Measurements from ENCODE around the gene EXOC3L1.

Gene EXOC3L1

DNA sequence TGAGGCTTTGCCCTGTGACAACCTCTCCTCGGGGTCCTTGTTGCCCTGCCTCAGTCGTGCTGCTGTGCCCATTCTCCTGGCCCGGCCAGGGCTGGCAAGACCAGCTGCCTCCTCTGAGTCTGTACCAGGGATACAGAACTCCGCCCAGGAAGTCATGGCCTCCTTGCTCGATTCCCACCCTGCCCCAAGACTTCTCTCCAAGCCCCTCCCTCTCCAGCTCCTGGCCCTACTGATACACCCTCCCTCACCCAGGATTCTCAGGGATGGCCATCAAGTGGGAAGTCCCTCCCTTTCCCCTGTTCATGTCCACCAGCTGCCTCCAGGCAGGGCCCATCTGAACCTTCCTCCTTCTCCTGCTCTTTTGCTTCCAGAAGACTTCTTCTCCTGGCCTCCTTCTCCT is 25.8 kb upstream of the EXOC3L1 start:
- DNase-seq (ENCODE audit: low read depth in 2 of 2), result no peak

DNA sequence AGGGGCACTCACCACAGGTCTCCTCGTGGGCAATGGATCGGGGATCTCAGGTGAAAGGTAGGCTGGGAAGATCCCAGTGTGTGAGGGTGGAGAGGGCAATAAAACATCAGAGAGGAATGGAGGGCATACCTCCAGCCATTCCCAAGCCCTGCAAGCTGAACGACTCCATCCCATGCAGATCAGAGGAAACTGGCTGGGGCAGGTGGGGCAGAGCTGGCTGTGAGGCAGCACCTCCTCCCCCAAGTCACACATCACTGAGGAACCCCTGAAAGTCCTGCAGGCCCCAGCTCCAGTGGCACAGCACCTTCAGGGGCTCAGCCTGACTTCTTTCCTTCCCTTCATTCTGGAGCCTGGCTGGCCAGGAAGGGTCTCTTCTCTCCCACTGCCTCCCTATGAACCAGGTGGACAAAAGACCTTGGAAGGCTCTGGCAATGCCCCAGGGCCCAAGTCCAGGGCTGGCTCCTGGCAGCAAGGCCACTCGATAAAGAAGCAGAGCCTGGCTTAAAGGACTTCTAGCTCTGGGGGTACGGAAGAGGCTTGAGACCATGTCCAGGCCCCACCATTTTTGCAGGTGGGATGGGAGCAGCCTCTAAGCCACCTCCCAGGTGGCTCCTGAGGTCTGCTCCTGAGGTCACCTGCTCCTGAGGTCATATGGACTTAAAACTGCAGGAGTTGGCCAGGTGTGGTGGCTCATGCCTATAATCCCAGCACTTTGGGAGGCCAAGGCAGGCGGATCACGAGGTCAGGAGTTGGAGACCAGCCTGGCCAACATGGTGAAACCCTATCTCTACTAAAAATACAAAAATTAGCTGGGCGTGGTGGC is 23.5 kb upstream of the EXOC3L1 start:
- no peak for DNase-seq (ENCODE audit: low read depth in 2 of 2)

DNA sequence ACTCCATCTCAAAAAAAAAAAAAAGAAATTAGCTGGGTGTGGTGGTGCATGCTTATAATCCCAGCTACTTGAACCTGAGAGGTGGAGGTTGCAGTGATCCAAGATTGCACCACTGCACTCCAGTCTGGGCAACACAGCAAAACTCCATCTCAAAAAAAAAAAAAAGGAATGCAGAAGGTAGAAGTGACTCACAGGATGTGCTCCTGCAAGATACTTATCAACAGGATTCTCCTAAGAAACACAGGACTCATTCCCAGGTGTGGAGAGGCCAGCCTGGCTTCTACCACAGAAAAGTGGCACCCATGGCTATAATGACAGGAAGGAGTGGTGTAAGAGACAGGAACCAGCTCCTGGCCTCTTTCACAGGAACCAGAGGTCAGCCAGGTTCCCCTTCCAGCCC is 22.8 kb upstream of the EXOC3L1 start:
- DNase-seq (ENCODE audit: low read depth in 2 of 2), result no peak

DNA sequence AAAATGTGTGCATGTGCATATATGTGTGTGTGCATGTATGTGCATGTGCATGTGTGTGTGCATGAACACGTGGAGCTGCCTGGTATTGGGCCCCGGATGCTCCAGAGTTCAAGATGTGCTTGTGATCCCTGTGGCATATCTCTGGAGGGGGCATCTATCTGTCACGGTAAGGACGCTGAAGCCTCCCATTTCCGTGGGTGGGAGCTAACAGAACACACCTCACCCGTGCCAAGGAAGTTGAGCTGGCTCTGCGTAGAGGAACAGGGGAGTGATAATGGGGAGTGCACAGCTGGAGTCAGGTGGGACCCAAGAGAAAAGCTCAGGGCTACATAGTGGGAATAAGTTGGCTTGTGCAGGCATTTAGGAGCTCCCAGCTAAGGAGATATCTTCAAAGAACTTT is 21.7 kb upstream of the EXOC3L1 start:
- no peak for DNase-seq (ENCODE audit: low read depth in 2 of 2)

DNA sequence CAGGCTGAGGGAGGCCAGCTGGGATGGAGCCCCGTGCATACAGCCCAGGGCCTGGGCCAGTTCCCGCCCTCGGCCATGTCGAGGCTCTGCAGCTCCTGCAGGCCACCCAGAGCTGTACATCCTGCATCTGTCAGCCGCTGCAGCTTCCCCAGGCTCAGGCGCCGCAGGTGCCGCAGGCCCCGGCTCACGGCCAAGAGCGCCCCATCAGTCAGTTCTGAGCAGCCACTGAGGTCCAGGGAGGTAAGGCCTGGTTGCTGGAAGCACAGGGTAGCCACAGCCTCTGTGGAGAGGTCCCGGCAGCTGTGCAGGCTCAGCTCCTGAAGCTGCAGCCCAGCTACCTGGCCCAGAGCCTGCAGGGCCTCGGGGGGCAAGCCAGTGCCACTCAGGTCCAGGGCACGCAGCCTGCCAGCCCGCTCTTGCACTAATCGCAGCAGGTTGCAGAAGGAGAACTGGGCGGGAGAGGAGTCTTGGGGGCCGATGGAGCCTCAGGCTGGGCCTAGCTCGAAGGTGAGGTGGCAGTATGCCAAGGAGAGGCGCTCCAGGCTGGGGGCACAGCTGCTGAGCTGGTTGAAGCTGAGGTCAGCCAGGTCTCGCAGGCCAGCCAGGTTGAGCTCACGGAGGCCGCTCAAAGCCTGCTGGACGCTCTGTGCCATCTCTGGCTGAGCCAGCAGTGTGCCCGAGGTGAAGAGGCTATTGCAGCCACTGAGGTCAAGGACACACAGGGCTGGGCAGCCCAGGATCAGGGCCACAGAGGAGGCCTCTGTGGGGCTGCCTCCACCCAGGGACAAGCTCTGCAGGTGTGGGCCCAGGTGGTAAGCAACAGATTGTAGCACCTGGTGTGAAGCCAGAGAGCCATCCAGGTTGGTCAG is 20.4 kb upstream of the EXOC3L1 start:
- DNase-seq (ENCODE audit: low read depth in 2 of 2), result no peak

DNA sequence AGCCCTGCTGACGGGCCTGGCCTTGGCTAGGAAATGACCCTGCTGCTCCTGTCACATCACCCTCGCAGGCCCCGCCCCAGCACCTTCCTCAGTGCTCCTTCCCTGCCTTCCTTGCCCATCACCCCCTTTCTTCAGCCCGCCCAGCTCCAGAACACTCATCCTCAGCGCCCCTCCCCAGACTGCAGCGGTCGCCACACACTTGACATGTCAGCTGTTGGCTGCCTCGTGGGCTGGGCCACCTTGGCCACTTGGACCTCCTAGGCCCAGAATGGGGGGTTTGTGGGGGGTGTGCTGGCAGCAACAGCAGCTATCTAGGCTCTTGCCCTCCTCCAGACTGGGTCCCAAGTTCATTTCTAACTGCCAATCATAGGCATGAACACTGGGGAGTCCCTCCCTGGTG is 19.6 kb upstream of the EXOC3L1 start:
- DNase-seq (ENCODE audit: low read depth in 2 of 2), result no peak

DNA sequence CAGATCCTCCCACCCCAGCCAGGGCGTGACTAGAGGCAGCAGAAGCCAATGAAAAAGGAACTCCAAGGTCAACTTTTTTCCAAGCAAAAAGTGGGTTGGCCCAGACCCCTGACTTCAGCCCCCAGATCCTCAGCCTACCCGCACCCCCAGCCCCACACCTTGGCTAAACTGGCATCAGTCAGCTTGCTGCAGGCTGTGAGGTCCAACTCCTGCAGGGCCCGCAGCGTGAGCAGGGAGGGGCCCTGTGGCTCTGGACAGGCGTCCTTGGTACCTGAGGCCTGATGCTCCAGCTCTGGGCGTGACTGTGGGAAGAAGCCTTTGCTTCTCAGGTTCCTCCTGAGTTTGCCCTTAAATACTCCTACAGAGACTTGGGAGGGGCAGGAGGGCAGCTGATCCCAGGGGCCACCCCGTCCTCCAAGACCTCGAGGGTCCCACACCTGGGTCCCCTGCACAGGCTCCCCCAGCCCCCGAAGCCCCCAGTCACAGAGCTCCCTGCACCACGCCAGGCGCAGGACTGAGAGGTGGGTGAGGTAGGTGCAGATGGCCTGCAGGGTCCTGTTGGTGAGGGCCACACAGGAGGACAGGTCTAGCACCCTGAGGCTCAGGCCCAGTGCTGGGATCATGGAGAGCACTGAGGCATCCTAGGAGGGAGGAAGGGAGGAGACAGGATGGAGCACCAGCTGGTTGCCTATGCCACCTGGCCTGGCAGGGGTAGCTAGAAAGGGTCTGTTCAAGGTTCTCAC is 18.4 kb upstream of the EXOC3L1 start:
- DNase-seq (ENCODE audit: low read depth in 2 of 2), result no peak

DNA sequence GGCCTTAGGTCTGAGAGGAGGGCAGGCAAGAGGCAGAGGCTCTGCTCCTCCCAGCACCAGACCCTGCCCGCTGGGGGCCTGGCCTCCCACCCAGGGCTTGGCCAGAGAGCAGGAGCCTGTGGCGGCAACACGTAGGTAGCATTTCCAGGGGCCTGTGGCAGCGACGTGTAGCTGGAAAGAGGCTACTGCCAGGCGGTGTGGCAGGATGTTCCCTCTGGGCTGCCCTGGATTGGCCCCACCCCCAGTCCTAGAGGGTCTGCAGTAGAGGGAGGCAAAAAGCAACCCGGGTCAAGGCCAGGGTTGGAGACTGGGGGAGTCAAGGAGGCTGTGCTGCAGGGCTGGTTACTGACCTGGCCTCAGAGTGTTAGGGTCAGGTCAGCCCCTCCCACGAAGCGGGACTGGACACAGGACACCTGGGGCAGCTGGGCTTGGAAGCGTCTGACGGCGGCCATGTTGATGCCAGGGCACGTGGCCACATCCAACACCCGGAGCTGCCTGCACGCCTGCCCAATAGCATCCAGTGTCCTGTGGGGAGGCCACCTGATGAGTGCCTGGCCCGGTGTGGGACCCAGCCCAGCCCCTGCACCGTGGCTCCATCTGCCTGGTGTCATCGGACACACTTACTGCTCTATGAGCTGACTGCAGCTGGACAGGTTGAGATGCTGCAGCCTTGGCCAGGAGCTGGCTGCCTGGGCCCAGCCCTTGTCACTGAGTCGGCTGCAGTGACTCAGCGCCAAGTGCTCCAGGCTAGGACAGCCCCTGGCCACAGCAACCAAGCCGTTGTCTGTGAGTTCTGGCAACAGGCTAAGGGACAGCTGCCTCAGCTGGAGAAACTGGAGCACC is 17.5 kb upstream of the EXOC3L1 start:
- no peak for DNase-seq (ENCODE audit: low read depth in 2 of 2)

DNA sequence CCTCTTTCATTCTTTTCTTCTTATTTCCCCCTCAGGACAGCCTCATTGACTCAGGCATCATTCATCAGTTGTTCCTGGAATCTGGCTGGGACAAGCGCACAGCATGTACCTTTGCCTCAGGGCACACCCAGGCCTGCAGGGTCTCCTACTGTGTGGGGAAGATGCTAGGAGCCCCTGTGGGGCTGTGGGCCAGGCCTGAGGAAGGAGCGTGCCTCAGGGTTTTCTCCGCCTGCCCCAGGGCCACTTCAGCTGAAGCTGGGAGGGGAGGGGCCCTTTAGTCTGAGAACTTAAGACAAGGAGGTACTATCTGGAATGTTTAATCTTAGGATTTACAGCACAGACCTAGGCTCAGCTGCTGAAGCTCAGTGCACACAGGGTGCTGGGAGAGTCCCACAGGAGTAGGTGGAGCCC is 16.9 kb upstream of the EXOC3L1 start:
- DNase-seq (ENCODE audit: low read depth in 2 of 2), result no peak

DNA sequence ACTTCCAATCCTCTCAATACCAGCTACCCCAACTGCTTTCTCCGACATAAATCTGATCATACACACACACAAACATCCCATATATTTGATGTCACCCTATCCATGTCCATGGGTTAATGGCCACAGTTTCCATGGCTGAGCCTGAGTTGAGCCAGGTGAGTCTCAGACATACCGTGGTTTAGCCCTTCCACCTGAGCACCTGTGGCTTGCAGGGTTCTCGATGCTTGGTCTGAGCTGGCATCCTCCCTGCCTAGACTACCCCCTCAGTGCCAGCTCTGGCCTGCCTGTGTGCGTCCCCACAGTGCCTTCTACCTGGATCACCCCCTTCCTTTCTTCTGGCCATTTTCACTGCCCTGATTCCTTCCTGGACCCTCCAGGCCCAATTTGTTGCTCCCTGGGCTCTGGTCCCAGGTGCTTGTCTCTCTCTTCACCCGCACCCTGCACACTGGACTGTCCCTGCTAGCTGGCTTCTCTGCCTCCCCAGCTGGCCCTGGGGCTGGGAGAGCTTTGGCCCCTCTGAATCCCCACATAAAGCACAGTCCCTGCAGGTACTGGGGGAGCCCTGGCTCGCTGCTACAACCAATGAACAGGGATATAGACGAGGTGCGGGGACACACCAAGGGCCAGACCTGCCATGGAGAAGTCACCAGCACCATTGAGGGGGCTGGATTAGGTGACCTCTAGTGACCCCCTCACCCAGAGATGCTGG is 16.3 kb upstream of the EXOC3L1 start:
- no peak for DNase-seq (ENCODE audit: low read depth in 2 of 2)

DNA sequence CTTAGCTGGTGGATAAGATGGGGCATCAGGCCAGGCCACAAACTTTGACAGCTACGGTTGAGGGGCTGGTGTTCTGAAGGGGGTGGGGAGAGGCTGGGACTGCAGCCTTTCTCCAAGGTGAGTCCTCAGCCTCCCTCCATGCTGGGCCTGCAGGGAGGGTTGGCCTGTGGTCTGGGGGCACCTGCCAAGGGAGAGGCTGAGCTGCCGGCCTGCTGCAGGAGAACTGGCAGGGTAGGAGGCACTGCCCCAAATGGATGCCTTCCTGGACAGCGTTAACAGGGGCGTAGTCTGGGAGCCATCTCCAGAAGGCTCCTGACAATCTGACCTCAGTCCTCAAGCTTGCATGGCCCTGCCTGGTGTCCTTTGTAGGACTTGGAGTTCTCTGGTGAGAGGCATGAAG is 14.1 kb upstream of the EXOC3L1 start:
- DNase-seq (ENCODE audit: low read depth in 2 of 2), result no peak

DNA sequence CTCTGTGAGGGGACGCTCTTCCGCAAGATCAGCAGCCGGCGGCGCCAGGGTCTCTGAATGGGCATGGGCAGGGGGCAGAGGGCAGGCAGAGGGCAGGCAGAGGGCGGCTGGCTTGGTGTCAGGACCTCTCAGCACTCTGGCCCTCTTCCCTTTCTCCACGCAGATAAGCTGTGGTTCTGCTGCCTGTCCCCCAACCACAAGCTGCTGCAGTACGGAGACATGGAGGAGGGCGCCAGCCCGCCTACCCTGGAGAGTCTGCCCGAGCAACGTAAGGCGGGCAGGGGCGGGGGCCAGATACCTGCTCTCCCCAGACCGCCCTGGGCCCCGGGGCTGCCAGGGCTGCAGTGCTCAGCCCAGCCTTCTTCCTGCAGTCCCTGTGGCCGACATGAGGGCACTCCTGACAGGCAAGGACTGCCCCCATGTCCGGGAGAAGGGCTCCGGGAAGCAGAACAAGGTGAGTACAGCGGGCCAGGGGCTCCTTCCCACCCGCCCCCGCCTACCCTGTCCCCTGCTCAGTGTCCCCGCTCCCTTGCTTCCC is 13.1 kb upstream of the EXOC3L1 start:
- DNase-seq (ENCODE audit: low read depth in 2 of 2), result no peak

DNA sequence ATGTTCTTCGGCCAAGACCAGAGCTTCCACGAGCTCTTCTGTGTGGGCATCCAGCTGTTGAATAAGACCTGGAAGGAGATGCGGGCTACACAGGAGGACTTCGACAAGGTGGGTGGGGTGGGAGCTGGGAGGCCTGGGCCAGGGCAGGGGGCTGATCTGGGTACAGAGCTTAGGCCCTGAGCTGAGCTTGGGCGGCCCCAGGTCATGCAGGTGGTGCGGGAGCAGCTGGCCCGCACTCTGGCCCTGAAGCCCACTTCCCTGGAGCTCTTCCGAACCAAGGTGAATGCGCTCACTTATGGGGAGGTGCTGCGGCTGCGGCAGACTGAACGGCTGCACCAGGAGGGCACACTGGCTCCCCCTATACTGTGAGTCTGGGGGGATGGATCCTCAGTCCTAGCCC is 12.5 kb upstream of the EXOC3L1 start:
- no peak for DNase-seq (ENCODE audit: low read depth in 2 of 2)

DNA sequence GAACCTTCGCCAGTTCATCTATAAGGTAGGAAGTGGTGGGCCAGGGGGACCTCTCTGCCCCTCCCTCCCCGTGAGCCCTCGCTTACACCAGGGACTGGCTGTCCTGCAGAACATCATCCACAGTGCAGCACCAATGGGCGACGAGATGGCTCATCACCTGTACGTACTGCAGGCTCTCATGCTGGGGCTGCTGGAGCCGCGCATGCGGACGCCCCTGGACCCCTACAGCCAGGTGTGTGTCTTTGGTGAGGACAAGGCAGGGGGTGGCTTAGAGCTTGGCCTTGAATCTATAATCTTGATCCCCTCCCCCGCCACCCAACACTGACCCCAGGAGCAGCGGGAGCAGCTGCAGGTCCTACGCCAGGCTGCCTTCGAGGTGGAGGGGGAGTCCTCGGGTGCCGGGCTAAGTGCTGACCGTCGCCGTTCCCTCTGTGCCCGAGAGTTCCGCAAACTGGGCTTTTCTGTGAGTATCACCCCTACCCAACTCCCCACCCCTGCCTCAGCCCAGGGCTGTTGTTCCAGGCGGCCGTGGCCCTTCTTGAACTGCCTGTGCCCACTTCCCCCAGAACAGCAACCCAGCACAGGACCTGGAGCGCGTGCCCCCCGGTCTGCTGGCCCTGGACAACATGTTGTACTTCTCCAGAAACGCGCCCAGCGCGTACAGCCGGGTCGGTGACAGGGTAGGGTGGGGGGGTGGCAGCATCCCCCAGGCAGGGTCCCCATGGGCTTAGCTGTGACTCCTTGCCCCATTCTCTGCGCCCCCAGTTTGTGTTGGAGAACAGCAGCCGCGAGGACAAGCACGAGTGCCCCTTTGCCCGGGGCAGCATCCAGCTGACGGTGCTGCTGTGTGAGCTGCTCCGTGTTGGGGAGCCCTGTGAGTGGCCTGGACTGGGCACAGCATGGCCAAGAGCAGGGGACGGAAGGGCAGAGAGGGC is 11.7 kb upstream of the EXOC3L1 start:
- no peak for DNase-seq (ENCODE audit: low read depth in 2 of 2)

DNA sequence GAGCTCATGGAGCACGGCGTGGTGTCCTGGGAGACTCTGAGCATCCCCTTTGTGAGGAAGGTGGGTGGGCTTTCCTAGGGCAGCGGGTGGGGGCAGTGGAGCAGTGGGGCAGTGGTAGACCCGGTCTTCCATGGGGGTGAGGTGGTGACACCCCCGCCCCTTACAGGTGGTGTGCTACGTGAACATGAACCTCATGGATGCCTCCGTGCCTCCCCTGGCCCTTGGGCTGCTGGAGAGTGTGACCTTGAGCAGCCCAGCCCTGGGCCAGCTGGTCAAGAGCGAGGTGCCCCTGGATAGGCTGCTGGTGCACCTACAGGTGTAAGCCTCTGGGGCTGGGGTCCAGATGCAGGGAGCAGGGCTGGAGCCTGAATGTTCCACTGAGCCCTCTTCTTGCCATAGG is 10.6 kb upstream of the EXOC3L1 start:
- no peak for DNase-seq (ENCODE audit: low read depth in 2 of 2)

DNA sequence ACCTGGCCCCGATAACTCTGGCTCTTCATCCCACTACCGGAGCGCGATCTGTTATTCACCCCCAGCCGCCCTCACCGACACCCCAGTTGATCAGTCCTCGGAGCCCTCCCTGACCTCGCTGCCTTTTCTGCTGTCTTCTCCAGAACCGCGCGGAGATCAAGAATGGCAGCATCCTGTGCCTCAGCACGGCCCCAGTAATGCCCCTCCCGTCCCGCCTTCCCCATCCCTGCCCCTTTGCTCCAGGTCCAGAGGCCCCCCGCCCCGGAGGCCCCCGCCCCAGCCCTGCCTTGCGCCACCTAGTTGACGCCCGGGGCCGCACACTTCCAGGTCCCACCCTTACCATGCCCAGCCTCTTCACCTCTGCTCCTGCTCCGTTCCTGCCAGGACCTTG is 9.9 kb upstream of the EXOC3L1 start:
- DNase-seq (ENCODE audit: low read depth in 2 of 2), result no peak

DNA sequence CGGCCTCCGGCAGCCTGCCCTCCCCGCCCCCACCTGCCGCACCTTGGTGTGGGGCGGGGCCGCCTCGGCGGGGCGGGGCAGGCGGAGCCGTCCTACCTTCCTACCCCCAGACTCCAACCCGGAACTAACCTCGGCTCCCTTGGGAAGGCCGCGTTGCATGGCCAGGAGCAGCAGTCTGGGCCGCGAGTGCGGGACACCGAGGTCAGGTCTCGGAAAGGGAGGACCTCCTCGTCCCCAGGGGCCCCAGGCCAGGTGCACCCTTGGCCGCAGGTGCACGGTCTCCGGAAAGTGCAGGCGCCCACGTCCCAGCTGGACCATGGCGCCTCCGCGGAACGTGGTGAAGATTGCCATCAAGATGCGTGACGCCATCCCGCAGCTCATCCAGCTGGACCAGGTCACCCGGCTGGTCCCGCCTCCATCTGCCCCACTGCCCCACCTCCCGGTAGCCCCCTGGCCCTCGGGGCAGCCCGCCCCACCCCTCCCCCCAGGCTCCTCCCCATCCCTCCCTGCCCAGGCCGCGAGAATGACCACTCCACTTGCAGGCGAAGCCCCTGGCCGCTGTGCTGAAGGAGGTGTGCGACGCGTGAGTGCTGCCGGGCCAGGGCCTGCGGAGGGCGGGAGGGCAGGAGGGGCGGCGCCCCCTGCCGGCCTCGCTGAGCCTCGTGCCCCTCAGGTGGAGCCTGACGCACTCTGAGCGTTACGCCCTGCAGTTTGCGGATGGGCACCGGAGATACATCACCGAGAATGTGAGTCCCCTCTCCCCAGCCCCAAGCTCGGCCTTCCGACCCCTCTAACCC is 9.3 kb upstream of the EXOC3L1 start, which contains the start of gene ELMO3:
TSS of gene ELMO3 (plus strand) at position 121 of the 797 bp plus-strand sequence. CDS start at position 317, 196 bp downstream.
- DNase-seq (ENCODE audit: low read depth in 2 of 2), result no peak

DNA sequence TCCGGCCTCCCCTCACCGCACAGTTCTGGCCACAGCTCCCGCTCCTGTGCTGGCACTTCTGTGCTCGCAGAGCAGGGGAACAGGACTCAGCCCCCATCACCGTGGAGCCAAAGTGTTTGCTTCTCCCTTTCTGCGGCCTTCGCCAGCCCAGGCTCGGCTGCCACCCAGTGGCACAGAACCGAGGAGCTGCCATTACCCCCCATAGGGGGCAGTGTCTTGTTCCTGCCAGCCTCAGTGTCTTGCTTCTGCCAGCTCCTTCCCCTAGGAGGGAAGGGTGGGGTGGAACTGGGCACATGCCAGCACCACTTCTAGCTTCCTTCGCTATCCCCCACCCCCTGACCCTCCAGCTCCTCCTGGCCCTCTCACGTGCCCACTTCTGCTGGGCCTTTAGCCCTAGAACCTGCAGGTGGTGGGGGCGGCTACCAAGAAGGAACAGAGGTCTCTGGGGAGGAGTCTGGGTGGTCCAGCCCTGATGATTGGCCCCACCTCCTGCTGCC is 8.3 kb upstream of the EXOC3L1 start:
- no peak for DNase-seq (ENCODE audit: low read depth in 2 of 2)
